Epithelial cell of esophagus (primary cell): ENCODE data around the gene MBD3L2B.
A peak's percentile ranks its signal among the peaks of the same experiment; 100 is the strongest.
"Not testable (repeated sequence)": the region's sequence is repeated elsewhere in the genome, so short reads cannot be mapped to it uniquely, and the experiment has no call there.

ENCODE experiments used
- DNase-seq: peaks from one replicate; pipeline ENCODE4 v3.0.0; 2010; ENCODE audit warnings: low read depth
- H3K4me3 ChIP-seq: 2 replicates; pipeline ENCODE4 v1.5.1; 2011; ENCODE audit warnings: mild to moderate bottlenecking, low read length, control low read depth
- CTCF ChIP-seq: IDR thresholded peaks from 2 replicates; pipeline ENCODE4 v1.5.1; 2011; ENCODE audit warnings: low read depth, mild to moderate bottlenecking, low read length, control low read depth, inconsistent platforms; ENCODE audit not compliant: insufficient read depth; ENCODE audit errors: missing control alignments

Gene MBD3L2B

GRCh38 chr19:7021331-7021730 is at the start of gene MBD3L2B:
MBD3L2B (minus strand) TSS chr19:7021431; CDS start chr19:7021397, 34 bp downstream.
- DNase-seq, H3K4me3 ChIP-seq: not testable (repeated sequence)

- no peak for TF ChIP-seq CTCF
- peak overlapping the region; percentile 93 for H3K4me3 ChIP-seq
- peak; percentile 18 for DNase-seq
Observed at GRCh38 chr19:7069904-7070226, 48.6 kb upstream of the MBD3L2B start.

- TF ChIP-seq CTCF, result no peak
- peak; percentile 99 for DNase-seq
Observed at GRCh38 chr19:7069042-7069903, 48.0 kb upstream of the MBD3L2B start, which contains the start of gene ZNF557. ZNF557 (plus strand) TSS chr19:7069703; CDS start chr19:7075075, 5,372 bp downstream.

GRCh38 chr19:7068599-7068998 is 47.4 kb upstream of the MBD3L2B start:
- DNase-seq, result no peak
- TF ChIP-seq CTCF, result no peak
- H3K4me3 ChIP-seq, result peak overlapping the region; percentile 16

More at GRCh38 chr19:7069042-7069903, 48.0 kb upstream of the MBD3L2B start, which contains the start of gene ZNF557:
- peak within 1 kb of the TSS; percentile 93 for H3K4me3 ChIP-seq

GRCh38 chr19:7067716-7068115 is 46.5 kb upstream of the MBD3L2B start:
- TF ChIP-seq CTCF, result no peak
- no peak overlapping the region for H3K4me3 ChIP-seq
- DNase-seq, result no peak

- H3K4me3 ChIP-seq, result not testable (repeated sequence)
- TF ChIP-seq CTCF, result peak; percentile 33
- peak; percentile 22 for DNase-seq
Observed at GRCh38 chr19:7067122-7067521, 45.9 kb upstream of the MBD3L2B start.

GRCh38 chr19:7063764-7064418 is 42.7 kb upstream of the MBD3L2B start:
- no peak for DNase-seq
- no peak overlapping the region for H3K4me3 ChIP-seq
- TF ChIP-seq CTCF, result no peak
